T-helper 1 cell (primary cell): Measurements from ENCODE around the gene ARHGAP23.

Experiments
- DNase-seq, 5 donors: peaks; one replicate each; pipeline ENCODE4 v3.0.0-alpha.2; 2012 to 2020

Gene ARHGAP23

DNA sequence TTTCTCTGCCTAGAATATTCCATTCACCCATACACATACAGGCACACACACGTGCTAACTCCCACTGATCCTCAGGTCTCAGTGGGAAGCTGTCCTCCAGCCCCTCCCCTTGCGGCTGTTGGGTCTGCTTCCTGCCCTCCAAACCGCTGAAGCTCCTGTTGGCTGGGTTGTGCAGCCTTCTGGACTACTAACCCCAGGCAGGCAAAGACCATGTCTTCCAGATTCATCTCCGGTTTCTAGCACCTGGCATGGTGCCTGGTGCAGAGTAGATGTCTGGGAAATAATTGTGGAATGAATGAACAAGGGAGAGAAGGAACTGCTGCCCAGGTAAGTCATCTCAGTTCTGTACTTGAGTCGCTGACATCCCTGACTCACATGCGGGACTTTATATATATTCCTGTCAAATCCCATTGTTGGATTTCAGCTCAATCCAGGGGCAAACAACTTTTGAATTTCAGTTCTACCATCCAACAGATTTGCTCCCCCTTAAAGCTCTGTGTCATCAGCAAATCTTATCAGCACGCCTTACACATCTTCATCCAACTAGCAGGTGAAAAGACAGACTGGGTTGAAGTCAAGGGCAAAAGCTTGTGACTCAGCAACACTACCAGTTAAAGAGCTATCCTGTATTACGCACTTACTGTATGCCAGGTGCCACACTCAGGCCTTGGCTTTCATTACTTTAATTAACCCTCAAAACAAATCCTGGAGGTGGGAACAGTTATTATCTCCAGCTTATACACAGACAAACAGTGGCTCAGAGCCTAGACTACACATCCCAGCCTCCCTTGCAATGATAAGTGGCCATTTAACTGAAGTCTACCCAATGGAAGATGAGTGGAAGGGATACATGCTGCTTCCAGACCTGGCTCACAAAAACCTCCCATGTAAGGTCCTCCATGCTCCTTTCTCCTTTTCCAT lies 126.4 kb downstream of the ARHGAP23 start:
- no peak for DNase-seq

DNA sequence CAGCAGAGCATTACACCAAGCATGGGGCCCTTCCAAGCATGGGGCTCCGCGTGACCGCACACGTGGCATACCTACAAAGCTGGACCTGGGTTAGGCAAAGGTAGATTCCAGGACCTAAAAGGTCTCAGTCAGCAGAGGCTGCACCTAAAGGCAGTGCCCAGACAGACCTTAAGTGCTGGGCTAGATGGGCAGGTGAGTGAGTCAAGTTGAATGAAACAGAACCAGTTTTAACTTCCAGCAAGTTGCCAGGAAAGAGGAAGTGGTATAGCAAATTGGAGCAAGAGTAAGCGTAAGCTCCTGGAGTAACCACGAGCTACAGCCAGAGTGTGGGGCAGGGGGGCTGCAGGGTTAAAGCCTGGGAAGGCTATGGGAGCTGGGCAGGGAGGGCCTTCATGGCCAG lies 128.0 kb downstream of the ARHGAP23 start:
- DNase-seq: no peak

GRCh38 chr17:38557396-38557795 lies 129.1 kb downstream of the ARHGAP23 start:
- DNase-seq: no peak

DNA sequence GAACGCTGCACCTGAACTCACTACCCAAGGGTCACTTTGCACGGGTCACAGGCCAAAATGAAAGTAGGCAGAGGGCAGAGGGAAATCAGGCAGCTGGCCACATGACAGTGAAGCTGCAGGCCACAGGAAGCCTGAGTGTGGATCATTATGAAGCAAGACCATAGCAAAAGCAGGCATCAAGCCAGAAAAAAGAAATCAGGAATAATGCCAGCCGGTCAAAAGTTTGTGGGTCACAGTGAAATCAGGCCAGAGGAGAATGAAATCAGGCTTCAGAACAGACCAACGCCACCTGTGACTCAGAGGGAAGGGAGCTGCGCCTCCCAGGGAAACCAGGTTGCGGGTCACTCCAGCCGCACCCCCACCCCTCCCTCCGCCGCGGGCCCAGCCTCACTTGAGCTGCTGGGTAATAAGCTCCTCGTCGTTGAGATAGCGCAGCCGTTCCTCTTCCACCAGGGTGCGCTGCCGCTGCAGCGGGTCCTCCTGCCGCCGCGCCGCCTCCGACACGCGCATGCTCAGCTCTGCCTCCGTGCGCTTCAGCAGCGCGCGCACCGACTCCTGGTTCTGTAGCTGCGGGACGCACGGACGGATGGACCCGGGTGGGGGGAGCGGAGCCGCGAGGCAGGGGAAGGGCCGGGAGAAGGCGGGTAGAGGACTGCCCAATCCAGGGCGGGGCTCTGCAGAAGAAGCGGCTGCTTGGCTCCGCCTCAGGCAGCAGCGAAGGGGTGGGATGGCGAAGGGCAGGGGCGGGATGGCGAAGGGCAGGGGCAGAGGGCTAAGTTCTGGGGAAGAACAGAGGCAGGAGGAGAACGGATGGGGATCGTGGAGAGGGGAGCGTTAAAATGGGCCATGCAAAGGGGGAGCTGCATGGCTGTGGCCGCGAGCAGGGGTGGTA lies 129.8 kb downstream of the ARHGAP23 start:
- DNase-seq: peak; percentile 79 to 91 (median 85)

DNA sequence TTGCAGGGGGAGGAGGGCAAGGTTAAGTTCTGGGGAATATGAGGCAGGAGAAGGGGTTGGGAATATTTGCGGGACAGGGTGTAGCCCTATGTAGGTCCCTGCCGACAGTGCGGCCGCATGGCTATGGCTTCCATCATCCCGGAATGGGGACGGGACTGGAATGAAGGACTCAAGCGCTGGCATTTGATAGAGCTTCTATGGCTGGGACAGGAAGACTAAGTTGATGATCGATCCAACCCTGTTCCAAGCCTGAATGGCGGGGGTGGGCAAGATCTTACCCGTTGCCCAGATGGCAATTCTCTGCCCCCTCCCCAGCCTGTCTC lies 130.4 kb downstream of the ARHGAP23 start:
- no peak for DNase-seq

GRCh38 chr17:38559051-38559879 lies 131.0 kb downstream of the ARHGAP23 start:
- DNase-seq: peak; percentile 79 to 89 (median 82)

DNA sequence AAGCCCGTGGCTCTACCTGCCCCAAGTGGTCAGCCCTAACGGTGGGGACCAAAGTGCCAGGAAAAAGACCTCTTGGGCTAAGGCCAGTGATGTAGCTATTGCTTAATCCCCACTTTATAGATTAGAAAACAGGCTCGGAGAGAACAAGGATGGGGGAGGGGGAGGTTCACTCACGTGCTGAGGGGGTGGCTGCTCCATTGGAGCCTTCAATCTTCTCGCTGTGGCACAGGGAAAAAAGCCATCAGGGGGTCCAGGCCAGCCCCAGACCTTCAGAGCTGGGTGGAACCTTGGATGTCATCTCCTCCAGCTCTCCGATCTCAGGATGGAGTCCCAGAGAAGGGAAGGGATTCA lies 131.6 kb downstream of the ARHGAP23 start:
- DNase-seq: no peak

DNA sequence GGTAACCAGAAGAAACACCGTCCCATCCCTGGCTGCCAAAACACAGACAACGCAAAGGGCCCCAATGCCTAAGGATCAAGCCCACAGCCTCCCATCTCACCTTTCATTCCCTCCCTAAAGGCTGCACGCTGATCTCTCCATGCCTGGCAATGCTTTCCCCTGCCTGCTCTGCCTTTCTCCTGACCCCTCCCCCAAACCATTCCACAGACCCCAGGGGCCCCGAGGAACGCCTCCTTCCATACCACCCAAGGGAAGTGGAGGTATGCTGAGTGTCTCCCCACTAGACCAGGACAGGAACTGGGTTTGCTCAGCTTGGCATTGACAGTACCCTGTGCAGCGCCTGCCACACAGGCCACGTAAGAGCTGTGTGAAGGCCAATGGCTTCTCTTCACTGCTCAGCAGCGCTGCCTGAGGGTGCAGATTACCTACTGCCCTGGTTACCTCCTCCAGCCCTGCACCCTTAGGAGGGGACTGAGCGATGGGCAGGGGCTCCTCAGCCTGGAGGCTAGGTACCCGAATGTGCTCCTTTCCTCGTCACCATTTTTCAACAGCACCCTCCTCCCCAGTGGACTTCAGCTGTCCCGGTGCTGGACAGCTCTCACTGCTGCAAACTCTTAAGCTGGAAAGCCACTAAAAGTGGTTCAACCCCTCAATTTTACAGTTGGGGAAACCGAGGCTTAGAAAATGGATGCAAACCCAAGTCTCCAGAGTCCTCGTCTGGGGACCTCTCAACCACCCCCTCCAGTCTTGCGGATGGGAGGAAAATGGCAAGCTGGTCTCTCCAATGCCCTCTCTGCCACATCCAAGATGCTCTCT lies 132.4 kb downstream of the ARHGAP23 start:
- no peak for DNase-seq

DNA sequence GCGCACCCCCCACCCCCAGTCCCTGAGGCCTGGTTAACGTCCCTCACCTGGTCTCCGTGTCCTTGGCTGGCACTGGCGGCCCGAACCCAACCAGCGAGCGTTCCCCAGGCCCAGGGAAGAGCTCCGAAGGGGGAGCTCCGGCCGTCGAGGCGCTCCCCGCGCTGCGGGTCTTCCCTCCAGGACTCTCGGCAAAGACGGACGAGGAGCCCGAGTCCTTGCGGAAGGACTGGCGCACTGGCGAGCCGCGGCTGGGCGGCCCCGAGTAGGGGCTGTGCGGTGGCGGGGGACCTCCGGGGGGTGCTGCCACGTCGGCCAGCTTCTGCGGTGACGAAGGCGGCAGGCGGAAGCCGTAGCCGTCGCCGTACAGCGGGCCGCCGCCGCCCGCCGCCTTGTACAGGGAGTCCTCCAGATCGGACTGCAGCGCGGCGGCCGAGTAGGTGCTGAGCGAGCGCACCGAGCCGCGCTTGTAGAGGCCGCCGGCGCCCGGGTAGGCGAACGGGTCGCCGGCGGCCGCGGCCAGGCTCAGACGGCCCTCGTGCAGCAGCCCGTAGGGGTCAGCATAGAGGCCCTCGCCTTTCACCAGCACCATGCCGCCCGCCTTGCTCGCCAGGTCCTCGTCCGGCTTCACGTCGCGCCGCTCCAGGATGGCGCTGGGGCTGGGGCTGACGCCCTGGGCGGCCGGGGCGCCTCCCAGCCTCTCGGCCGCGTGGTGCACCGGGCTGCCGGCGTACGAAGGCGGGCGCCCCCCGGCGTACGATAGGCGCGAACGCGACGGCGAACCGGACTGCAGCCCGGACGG lies 133.4 kb downstream of the ARHGAP23 start:
- no peak for DNase-seq
